Activated T-helper 2 cell treated with anti-CD3 and anti-CD28 coated beads, Interferon-gamma antibody, Interleukin-2, Interleukin-4, amounts not matched to agents 10 μg/mL and 5 μg/mL and 100 μg/mL, durations not matched to agents 14 hours and 24 hours and 36 hours (primary cell): ENCODE measurements around the gene UBL4B. TPM values are rescaled to one million over a fixed set of nuclear protein-coding genes. Genes with fewer than 3 reads are reported as not detected.

Experiments
- DNase-seq: peaks from one replicate; pipeline ENCODE4 v3.0.0; 2021; ENCODE audit warnings: low spot score
- H3K27ac Mint-ChIP-seq: one replicate; pipeline ENCODE4 v1.8.0; 2021; ENCODE audit warnings: mixed read lengths
- H3K27me3 Mint-ChIP-seq: one replicate; pipeline ENCODE4 v1.8.0; 2021; ENCODE audit warnings: low read depth, mixed read lengths
- H3K36me3 Mint-ChIP-seq: one replicate; pipeline ENCODE4 v1.8.0; 2021; ENCODE audit warnings: low read depth, mixed read lengths
- H3K4me1 Mint-ChIP-seq: one replicate; pipeline ENCODE4 v1.8.0; 2021; ENCODE audit warnings: low read depth, mixed read lengths
- H3K4me3 Mint-ChIP-seq: one replicate; pipeline ENCODE4 v1.8.0; 2021; ENCODE audit warnings: low read depth, mild to moderate bottlenecking, moderate library complexity, mixed read lengths
- H3K9me3 Mint-ChIP-seq: one replicate; pipeline ENCODE4 v1.8.0; 2021; ENCODE audit warnings: mixed read lengths
- intact Hi-C: fragments of 100-400 bp; cut with micrococcal nuclease; formaldehyde crosslinking; loops from one replicate; pipeline ENCODE4 v1.15.1; 2023
- total RNA-seq: library from RNA; stranded (reverse); gene quantifications from 2 replicates; pipeline ENCODE4 v1.2.3, GENCODE V29; 2022

Gene UBL4B
- not detected in 2 replicates for total RNA-seq

GRCh38 chr1:110112143-110112542 is at the start of gene UBL4B:
UBL4B (plus strand) TSS chr1:110112443; CDS start chr1:110112535, 92 bp downstream.
- DNase-seq: no peak
- no peak within 1 kb of the TSS for H3K4me3 Mint-ChIP-seq
- no peak within 1 kb of the TSS for H3K27ac Mint-ChIP-seq
- H3K27me3 Mint-ChIP-seq: peaks cover 22% of the 10 kb centered on the region
- no peaks in the 10 kb centered on the region for H3K9me3 Mint-ChIP-seq
- H3K36me3 Mint-ChIP-seq: no peaks in the 10 kb centered on the region
- H3K4me1 Mint-ChIP-seq: no peaks in the 10 kb centered on the region
- intact Hi-C loops: no loop called here

GRCh38 chr1:110062612-110063011 is 49.6 kb upstream of the UBL4B start:
- no peak overlapping the region for H3K4me3 Mint-ChIP-seq
- no peak overlapping the region for H3K27ac Mint-ChIP-seq
- intact Hi-C loops: no loop called here
- peaks cover 19% of the 10 kb centered on the region for H3K27me3 Mint-ChIP-seq
- H3K9me3 Mint-ChIP-seq: no peaks in the 10 kb centered on the region
- DNase-seq: no peak
- H3K36me3 Mint-ChIP-seq: peaks cover 15% of the 10 kb centered on the region
- peaks cover 2% of the 10 kb centered on the region for H3K4me1 Mint-ChIP-seq

GRCh38 chr1:110063781-110064180 is 48.5 kb upstream of the UBL4B start:
- Mint-ChIP-seq H3K4me1 (peaks cover 5% of the 10 kb centered on the region), H3K36me3 (peaks cover 6% of the 10 kb centered on the region), H3K27ac (no peak overlapping the region), H3K27me3 (peaks cover 28% of the 10 kb centered on the region), H3K9me3 (no peaks in the 10 kb centered on the region), H3K4me3 (no peak overlapping the region)
- intact Hi-C loops: no loop called here
- no peak for DNase-seq

- Mint-ChIP-seq H3K36me3 (peaks cover 6% of the 10 kb centered on the region), H3K4me1 (peaks cover 5% of the 10 kb centered on the region), H3K4me3 (no peak overlapping the region), H3K27ac (no peak overlapping the region), H3K9me3 (no peaks in the 10 kb centered on the region), H3K27me3 (peaks cover 34% of the 10 kb centered on the region)
- DNase-seq: no peak
- intact Hi-C loops: no loop called here
Observed at GRCh38 chr1:110064576-110065337, 47.5 kb upstream of the UBL4B start.

GRCh38 chr1:110065841-110066240 is 46.4 kb upstream of the UBL4B start:
- Mint-ChIP-seq H3K4me1 (peaks cover 4% of the 10 kb centered on the region), H3K27ac (no peak overlapping the region), H3K4me3 (no peak overlapping the region), H3K9me3 (no peaks in the 10 kb centered on the region), H3K27me3 (peaks cover 38% of the 10 kb centered on the region), H3K36me3 (no peaks in the 10 kb centered on the region)
- DNase-seq: no peak
- intact Hi-C loops: no loop called here

- no peak overlapping the region for H3K4me3 Mint-ChIP-seq
- H3K9me3 Mint-ChIP-seq: no peaks in the 10 kb centered on the region
- DNase-seq: no peak
- H3K4me1 Mint-ChIP-seq: peaks cover 4% of the 10 kb centered on the region
- H3K27ac Mint-ChIP-seq: no peak overlapping the region
- intact Hi-C loops: no loop called here
- H3K36me3 Mint-ChIP-seq: no peaks in the 10 kb centered on the region
- H3K27me3 Mint-ChIP-seq: peaks cover 53% of the 10 kb centered on the region
Observed at GRCh38 chr1:110067479-110067892, 44.8 kb upstream of the UBL4B start.

- peaks cover 4% of the 10 kb centered on the region for H3K4me1 Mint-ChIP-seq
- intact Hi-C loops: loop anchor here (2.0 kb wide), 1 partner anchor 17 kb away; no protein-coding TSS in a partner anchor
- H3K27me3 Mint-ChIP-seq: peaks cover 58% of the 10 kb centered on the region
- H3K36me3 Mint-ChIP-seq: no peaks in the 10 kb centered on the region
- peak overlapping the region; percentile 42 for H3K4me3 Mint-ChIP-seq
- H3K27ac Mint-ChIP-seq: peak overlapping the region; percentile 11
- DNase-seq: no peak
- no peaks in the 10 kb centered on the region for H3K9me3 Mint-ChIP-seq
Observed at GRCh38 chr1:110067893-110068645, 44.2 kb upstream of the UBL4B start.

- Mint-ChIP-seq H3K36me3 (no peaks in the 10 kb centered on the region), H3K9me3 (no peaks in the 10 kb centered on the region), H3K27me3 (peaks cover 65% of the 10 kb centered on the region), H3K27ac (peak overlapping the region; percentile 11), H3K4me3 (peak overlapping the region; percentile 42), H3K4me1 (peaks cover 4% of the 10 kb centered on the region)
- intact Hi-C loops: loop anchor here (2.0 kb wide), 1 partner anchor 16 kb away; no protein-coding TSS in a partner anchor
- DNase-seq: no peak
Observed at GRCh38 chr1:110068646-110069403, 43.4 kb upstream of the UBL4B start.

- Mint-ChIP-seq H3K4me1 (peaks cover 4% of the 10 kb centered on the region), H3K27me3 (peaks cover 72% of the 10 kb centered on the region), H3K4me3 (no peak overlapping the region), H3K36me3 (no peaks in the 10 kb centered on the region), H3K27ac (no peak overlapping the region), H3K9me3 (no peaks in the 10 kb centered on the region)
- no peak for DNase-seq
- intact Hi-C loops: loop anchor here (2.0 kb wide), 1 partner anchor 15 kb away; no protein-coding TSS in a partner anchor
Observed at GRCh38 chr1:110069404-110070281, 42.6 kb upstream of the UBL4B start.

GRCh38 chr1:110070282-110070669 is 42.0 kb upstream of the UBL4B start:
- Mint-ChIP-seq H3K36me3 (no peaks in the 10 kb centered on the region), H3K4me3 (no peak overlapping the region), H3K4me1 (peaks cover 4% of the 10 kb centered on the region), H3K27me3 (peaks cover 75% of the 10 kb centered on the region), H3K27ac (no peak overlapping the region), H3K9me3 (no peaks in the 10 kb centered on the region)
- intact Hi-C loops: no loop called here
- no peak for DNase-seq

GRCh38 chr1:110070671-110071242 is 41.5 kb upstream of the UBL4B start, which contains the start of gene ALX3:
ALX3 (minus strand) TSS chr1:110070672; CDS start chr1:110070612, 60 bp downstream.
- Mint-ChIP-seq H3K4me1 (peaks cover 4% of the 10 kb centered on the region), H3K9me3 (no peaks in the 10 kb centered on the region), H3K36me3 (no peaks in the 10 kb centered on the region), H3K27me3 (peaks cover 79% of the 10 kb centered on the region), H3K4me3 (no peak within 1 kb of the TSS), H3K27ac (no peak within 1 kb of the TSS)
- intact Hi-C loops: no loop called here
- DNase-seq: no peak
